Type B pancreatic cell (in vitro differentiated cells): ENCODE results near the gene PLEKHH2. TPM values are rescaled to one million over a fixed set of nuclear protein-coding genes. Genes with fewer than 3 reads are reported as not detected.

ENCODE experiments used
- DNase-seq: peaks from one replicate; pipeline ENCODE4 v3.0.0; 2021; ENCODE audit warnings: mixed read lengths; ENCODE audit not compliant: unreplicated experiment; ENCODE audit errors: extremely low spot score
- H3K27ac Mint-ChIP-seq: 2 replicates; pipeline ENCODE4 v1.8.0; 2021; ENCODE audit warnings: mild to moderate bottlenecking, mixed read lengths
- H3K27me3 Mint-ChIP-seq: 2 replicates; pipeline ENCODE4 v1.8.0; 2021; ENCODE audit warnings: mixed read lengths
- H3K36me3 Mint-ChIP-seq: 2 replicates; pipeline ENCODE4 v1.8.0; 2021; ENCODE audit warnings: mixed read lengths
- H3K4me1 Mint-ChIP-seq: one replicate; pipeline ENCODE4 v1.8.0; 2021; ENCODE audit warnings: mixed read lengths; ENCODE audit not compliant: unreplicated experiment
- H3K4me3 Mint-ChIP-seq: 2 replicates; pipeline ENCODE4 v1.8.0; 2021; ENCODE audit warnings: mild to moderate bottlenecking, mixed read lengths
- H3K9me3 Mint-ChIP-seq: 2 replicates; pipeline ENCODE4 v1.8.0; 2021; ENCODE audit warnings: mixed read lengths
- total RNA-seq: library from RNA; stranded (reverse); gene quantifications from 2 replicates; pipeline ENCODE4 v1.2.1, GENCODE V29; 2021; ENCODE audit warnings: low replicate concordance
- TF ChIP-seq, protein P1 (sequence below): fragments of 200-600 bp; sonication (generic); conservative IDR thresholded peaks from 2 replicates; pipeline ENCODE4 v1.5.0; 2021; ENCODE audit warnings: antibody characterized with exemption, mild to moderate bottlenecking

PLEKHH2 gene
- total RNA-seq, 1 donor from 2014 or later = 3.5 TPM

DNA sequence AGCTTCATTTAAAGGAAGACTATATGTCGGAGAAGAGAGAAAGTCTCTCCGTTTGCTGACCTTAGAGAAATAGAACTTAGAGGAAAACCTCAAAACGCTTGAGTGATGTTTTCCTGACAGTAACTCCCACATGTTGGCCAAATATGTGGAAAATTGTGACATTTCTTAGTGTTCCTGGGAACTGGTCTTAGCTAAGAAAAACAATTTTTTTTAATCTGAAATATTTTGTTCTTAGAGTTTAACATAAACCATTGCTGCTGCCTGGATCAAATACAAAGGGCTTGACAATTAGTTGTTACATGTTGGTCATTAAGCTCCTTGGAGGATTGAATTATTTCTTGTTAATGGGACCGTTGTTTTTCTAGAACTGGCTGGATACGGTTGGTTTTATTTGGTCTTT, 153.1 kb downstream of the PLEKHH2 start:
- TF ChIP-seq, protein P1, sequence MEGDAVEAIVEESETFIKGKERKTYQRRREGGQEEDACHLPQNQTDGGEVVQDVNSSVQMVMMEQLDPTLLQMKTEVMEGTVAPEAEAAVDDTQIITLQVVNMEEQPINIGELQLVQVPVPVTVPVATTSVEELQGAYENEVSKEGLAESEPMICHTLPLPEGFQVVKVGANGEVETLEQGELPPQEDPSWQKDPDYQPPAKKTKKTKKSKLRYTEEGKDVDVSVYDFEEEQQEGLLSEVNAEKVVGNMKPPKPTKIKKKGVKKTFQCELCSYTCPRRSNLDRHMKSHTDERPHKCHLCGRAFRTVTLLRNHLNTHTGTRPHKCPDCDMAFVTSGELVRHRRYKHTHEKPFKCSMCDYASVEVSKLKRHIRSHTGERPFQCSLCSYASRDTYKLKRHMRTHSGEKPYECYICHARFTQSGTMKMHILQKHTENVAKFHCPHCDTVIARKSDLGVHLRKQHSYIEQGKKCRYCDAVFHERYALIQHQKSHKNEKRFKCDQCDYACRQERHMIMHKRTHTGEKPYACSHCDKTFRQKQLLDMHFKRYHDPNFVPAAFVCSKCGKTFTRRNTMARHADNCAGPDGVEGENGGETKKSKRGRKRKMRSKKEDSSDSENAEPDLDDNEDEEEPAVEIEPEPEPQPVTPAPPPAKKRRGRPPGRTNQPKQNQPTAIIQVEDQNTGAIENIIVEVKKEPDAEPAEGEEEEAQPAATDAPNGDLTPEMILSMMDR = no peak
- H3K4me1 Mint-ChIP-seq = no peaks in the 10 kb centered on the region
- H3K4me3 Mint-ChIP-seq = no peak overlapping the region
- no peak overlapping the region for H3K27ac Mint-ChIP-seq
- no peak for DNase-seq
- no peaks in the 10 kb centered on the region for H3K9me3 Mint-ChIP-seq
- H3K27me3 Mint-ChIP-seq = no peaks in the 10 kb centered on the region
- peaks cover 18% of the 10 kb centered on the region for H3K36me3 Mint-ChIP-seq

DNA sequence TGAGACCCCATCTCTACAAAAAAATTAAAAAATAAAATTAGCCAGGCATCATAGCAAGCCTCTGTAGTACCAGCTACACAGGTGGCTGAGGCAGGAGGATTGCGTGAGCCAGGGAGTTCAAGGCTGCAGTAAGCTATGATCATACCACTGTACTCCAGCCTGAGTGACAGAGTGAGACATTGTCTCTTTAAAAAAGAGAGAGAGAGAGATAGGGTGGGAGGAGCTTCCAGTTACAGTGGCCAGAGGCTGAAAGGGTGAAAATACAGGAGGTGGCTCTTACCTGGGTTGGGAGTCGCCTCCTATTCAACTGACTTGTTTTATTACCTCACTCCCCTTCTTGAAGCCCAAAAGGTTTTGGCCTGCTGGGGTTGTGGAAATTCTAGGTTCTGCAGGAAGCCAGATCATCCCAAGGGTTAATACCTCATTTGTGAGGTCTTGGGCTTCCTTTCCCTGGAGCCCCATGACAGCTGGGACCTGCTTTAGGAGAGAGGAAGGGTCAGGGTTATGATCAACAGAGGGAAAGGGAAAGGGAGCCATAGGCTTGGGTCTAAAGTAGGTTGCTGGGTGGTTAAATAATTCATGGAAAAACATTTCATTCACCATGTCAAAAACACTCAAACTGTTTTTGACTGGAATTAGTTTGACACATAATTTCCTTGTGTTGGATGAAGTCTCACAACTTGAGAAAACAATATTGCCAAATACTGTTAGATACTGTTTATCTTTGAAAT, 154.1 kb downstream of the PLEKHH2 start:
- Mint-ChIP-seq H3K27me3 (no peaks in the 10 kb centered on the region), H3K4me3 (no peak overlapping the region), H3K9me3 (no peaks in the 10 kb centered on the region), H3K36me3 (peaks cover 18% of the 10 kb centered on the region), H3K27ac (no peak overlapping the region), H3K4me1 (no peaks in the 10 kb centered on the region)
- TF ChIP-seq, protein P1 = no peak
- no peak for DNase-seq

DNA sequence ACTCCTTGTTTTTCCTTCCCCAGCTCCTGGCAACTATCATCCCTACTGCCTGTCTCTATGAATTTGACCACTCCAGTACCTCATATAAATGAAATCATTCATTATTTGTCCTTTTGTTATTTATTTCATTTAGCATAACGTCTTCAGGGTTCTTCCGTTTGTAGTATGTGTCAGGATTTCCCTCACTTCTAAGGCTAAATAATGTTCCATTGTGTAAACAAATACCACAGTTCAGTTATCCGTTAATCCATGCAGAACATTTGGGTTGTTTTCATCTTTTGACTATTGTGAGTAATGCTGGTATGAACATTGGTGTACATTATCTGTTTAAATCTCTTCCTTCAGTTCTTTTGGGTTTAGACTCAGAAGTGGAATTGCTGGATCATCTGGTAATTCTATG, 155.6 kb downstream of the PLEKHH2 start:
- TF ChIP-seq, protein P1 = no peak
- no peak for DNase-seq
- H3K4me3 Mint-ChIP-seq = no peak overlapping the region
- no peaks in the 10 kb centered on the region for H3K9me3 Mint-ChIP-seq
- no peaks in the 10 kb centered on the region for H3K4me1 Mint-ChIP-seq
- H3K36me3 Mint-ChIP-seq = peaks cover 18% of the 10 kb centered on the region
- H3K27me3 Mint-ChIP-seq = no peaks in the 10 kb centered on the region
- no peak overlapping the region for H3K27ac Mint-ChIP-seq

DNA sequence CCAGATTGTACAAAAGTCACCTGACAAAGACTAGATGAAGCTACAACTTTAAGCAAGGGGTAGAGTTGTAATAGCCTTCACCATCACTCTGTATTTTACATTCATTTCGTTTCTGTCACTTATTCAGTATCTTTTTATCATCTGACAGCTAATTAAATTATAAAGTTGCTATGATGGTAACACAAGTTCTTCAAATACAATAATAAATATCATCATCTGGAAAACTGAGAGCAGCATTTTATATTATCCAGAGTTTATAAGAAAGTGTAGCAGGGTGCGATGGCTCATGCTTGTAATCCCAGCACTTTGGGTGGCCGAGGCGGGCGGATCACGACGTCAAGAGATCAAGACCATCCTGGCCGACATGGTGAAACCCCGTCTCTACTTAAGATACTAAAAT, 157.9 kb downstream of the PLEKHH2 start:
- Mint-ChIP-seq H3K4me3 (no peak overlapping the region), H3K9me3 (no peaks in the 10 kb centered on the region), H3K27me3 (no peaks in the 10 kb centered on the region), H3K4me1 (no peaks in the 10 kb centered on the region), H3K36me3 (peaks cover 14% of the 10 kb centered on the region), H3K27ac (no peak overlapping the region)
- no peak for DNase-seq
- TF ChIP-seq, protein P1 = no peak

DNA sequence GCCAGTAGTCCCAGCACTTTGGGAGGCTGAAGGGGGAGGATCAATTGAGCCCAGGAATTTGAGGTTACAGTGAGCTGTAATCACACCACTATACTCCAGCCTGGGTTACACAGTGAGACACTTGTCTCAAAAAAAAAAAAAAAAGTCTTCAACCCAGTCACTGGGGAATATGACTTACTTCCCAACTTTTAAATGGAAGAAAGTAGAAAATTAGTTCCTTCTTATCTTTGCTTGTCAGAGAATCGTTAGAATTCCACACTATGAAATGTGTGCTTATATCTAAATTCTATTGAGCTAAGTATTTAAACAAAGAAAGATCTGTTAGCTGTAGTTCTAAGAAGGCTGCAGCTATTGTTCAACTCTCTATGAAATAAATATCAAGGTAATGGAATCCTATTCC, 159.1 kb downstream of the PLEKHH2 start:
- H3K9me3 Mint-ChIP-seq = no peaks in the 10 kb centered on the region
- H3K4me3 Mint-ChIP-seq = no peak overlapping the region
- TF ChIP-seq, protein P1 = no peak
- H3K36me3 Mint-ChIP-seq = peaks cover 10% of the 10 kb centered on the region
- H3K4me1 Mint-ChIP-seq = no peaks in the 10 kb centered on the region
- DNase-seq = no peak
- H3K27me3 Mint-ChIP-seq = no peaks in the 10 kb centered on the region
- no peak overlapping the region for H3K27ac Mint-ChIP-seq
